HG03066 (cell line): ENCODE data around the gene P2RY2.

ENCODE experiments used
- ATAC-seq: cut with Tn5 transposase; IDR thresholded peaks from one replicate; pipeline ENCODE4 v1.9.1; 2021; ENCODE audit warnings: low read depth; ENCODE audit not compliant: unreplicated experiment

Gene P2RY2

GRCh38 chr11:73280626-73281025, 62.5 kb downstream of the P2RY2 start:
- ATAC-seq, result no peak

GRCh38 chr11:73281201-73281741, 63.2 kb downstream of the P2RY2 start:
- no peak for ATAC-seq

GRCh38 chr11:73281796-73282660, 63.9 kb downstream of the P2RY2 start:
- no peak for ATAC-seq

- no peak for ATAC-seq
Observed at GRCh38 chr11:73283276-73284000, 65.4 kb downstream of the P2RY2 start.

- no peak for ATAC-seq
Observed at GRCh38 chr11:73284106-73284505, 66.0 kb downstream of the P2RY2 start.

GRCh38 chr11:73285721-73286120, 67.6 kb downstream of the P2RY2 start:
- no peak for ATAC-seq
